Suppressor macrophage treated with lipopolysaccharide for 4 hours (primary cell): ENCODE measurements around the gene HTR3A.
A peak's percentile ranks its signal among the peaks of the same experiment; 100 is the strongest.

Experiments
- DNase-seq: peaks from one replicate; pipeline ENCODE4 v3.0.0-alpha.2; 2020

HTR3A gene

DNA sequence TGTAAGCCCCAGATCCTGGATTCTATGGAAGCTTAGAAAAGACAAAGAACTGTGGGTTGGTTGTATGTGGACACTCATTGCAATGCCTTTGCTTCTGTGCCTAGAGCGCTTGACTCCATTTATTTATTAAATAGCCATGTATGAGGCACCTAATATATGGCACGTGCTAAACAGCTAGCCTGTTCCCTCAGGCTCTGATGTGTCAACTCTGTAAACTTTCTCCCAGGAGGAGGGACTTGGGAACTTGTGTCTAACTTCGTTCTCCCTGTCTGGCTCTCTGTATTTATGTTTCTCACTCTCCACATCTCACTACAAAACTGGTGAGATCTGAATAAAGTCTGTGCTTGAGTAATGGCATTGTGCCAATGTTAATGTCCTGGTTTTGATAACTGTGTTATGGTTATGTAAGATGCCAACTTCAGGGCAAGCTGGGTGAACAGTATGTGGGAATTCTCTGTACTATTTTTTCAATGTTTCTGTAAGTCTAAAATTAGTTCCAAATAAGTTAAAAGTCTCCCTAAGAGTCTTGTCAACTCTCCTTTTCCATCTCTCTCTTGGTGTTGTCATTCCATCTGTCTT is 50.5 kb downstream of the HTR3A start:
- DNase-seq = no peak

DNA sequence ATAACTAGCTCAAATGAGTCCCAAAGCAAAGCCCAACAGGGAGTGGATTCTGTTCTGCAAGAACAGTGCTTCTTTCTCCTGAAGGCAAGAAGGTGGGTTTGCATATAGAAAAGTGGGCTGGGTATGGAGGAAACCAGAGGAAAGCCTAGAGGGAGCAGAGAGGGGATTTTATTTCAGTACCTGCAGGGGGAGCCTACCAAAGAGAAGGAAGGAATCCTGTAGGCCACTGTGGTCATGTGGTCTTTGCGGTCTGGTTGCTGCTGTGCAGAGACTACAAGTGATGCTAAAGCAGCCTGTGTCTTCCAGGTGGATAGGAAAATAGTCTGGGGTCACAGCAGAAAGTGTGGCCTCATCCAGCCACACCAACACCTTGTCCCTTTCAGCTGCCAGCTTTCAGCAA is 51.4 kb downstream of the HTR3A start:
- no peak for DNase-seq

DNA sequence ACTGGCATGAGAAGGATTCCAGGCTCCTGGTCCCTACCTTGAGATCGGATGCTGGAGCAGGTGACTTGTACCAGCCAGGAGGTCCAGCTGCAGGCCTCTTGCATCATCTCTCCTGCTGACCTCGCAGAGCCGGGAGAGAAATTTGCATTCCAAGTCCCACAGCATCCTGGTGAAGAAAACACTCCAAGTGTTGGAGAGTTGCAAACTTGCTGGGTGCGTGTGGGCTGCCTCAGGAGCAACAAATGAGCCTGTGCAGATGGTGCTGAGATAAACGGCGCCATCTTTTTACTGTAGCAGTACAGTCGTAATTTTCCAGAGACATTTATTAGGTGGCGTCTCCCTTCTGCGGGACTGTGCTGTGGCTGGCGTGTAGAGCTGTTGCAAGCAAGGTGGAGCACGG is 52.5 kb downstream of the HTR3A start:
- DNase-seq = no peak

DNA sequence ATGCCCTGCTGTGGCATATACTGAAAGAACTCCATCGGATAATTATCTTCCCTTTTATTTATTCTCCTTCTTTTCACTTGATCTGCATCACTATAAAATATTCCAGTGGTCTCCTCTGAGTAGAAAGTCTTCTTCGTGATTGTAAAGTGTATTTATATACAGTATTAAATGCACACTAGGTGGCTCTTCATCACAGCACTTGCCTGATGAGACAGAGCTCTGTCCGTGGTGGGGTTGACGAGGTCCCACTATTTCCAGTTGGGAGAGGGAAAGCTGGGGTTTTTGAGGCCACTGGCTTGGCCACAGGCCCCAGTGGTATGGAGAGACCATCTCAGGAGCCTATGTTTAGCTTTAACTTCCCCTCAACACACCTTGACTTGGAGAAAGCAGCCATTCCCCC is 53.0 kb downstream of the HTR3A start:
- DNase-seq = no peak

DNA sequence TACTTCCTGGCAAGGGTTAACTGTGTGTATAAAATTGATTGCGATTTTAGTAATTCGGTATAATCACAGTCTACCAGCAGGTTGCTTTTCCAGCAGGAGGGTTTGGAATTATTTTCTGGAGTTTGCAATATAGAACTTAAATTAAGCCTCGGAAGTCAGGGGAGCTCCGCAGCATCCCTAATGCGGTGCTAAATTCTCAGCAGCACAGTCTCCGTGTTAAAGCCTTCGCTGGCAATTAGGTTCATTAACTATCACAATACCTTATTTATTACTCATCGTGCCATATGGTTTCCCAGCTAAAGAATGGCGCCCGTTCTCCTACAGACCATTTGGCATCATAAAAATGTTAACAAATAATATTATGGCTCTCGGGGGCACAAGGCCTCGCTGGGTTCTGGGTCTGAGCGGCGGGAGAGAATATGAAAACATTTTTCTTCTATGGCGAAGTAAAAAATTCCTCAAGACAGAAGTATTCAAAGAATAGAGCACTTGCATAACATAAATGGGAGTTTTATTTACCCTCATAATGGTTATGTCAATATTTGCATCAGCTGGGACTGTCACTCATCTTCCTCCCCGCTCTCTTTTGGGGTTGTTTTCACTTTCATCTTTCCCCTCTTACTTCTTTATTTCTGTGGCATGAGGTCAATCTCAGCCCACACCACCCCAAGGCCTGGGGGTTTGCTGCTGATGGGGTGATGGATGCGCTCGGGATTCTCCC is 56.5 kb downstream of the HTR3A start:
- peak; percentile 57 for DNase-seq

DNA sequence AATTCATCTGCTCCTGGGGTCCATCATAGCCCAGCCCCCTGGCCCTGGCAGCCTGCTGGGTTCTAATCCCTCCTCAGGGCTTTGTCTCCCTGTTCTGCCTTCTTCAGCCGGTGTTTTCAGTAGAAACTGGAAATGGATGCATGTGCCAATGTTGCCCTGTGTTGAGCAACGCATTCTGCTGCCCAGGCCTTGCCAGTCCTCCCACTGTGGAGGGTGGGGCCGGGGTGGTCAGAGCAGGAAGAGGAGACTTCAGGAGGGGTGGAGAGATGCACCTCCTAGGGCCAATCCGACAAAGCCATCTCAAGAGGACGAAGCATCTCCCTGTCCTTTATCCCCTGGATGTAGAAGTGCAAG is 57.0 kb downstream of the HTR3A start:
- DNase-seq = peak; percentile 54

DNA sequence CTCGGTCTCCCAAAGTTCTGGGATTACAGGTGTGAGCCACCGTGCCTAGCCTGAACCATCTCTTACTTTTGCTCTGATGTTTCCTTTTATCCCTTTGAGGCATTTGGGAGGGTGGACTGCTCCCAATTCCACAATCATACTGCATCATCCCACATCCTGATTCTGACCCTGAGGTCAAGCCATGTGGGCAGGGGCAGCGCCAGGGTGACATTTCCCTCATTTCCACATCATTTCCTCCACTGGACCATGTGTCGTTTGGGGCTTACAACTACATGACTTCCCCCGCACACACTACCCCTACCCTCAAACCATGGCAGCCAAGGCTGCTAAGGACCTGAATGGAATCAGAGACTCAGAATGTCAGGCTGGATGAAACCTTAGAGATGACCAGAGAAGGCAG is 58.2 kb downstream of the HTR3A start:
- peak; percentile 38 for DNase-seq

DNA sequence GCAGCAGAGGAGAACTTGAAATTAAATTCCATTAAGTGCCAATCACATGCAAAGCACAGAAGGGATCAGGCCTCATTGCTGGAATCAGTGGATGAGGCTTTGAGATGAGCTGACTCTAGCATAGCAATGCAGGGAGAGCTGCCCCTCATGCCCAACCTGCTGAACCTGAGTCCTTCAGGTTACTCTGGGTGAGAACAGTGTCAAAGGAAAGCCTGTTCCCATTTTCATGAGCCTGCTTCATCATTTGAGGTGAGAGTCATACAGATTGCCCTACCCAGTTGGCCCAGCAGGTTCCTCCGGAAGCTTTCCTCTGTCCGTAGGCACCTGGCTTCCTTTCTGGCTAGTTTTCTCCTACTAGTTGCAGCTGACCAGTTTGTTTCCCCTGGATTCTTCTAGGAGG is 58.7 kb downstream of the HTR3A start:
- DNase-seq = no peak

DNA sequence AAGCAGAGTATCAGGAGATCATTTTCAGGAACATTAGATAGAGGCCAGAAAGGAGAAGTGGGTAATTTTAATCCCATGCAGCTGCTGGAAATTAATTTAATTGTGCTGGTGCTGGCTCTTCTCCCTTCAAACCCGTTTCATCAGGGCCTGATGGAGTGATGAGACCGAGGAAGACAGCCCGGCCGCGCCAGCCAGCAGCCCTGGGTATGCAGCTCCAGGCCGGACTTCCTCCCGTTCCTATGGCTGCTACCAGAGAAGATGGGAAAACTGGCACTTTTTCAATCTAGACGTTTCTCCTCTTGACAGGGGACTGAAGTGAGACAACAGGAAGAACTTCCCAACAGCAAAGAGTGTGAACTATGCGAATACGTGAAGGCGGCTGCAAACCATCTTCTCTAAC is 60.0 kb downstream of the HTR3A start:
- no peak for DNase-seq

DNA sequence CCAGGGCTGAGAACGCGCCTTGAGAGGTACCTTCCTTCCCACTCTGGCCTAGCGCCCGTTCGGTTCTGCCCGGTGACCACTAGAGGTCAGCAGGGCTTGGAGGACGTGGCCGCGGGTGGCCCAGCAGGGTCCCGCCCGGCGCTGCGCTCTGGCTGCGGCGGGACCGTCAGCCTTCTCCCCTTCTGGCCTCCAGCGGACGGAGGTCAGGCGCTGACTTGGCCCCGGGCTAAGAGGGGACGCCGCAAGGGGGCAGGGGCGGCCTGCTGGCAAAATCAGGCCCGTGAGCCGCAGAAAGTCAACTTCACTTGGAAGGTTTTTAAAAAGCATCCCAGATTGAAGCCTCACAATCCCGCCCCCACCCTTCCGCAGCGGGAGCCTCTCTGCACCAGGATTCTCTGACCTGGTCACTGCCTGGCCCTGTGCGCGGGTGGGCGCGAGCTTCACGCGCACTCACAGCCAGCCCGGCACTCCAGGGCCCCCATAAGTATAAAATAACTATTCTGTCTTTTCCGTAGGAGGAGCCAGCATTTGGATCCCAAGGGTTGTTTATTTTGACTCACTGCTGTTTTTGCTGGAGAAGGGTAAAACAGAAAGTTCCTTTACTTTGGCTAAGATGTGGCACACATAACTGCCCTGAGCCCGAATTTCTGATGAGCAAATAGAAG is 61.4 kb downstream of the HTR3A start:
- peak; percentile 76 for DNase-seq

DNA sequence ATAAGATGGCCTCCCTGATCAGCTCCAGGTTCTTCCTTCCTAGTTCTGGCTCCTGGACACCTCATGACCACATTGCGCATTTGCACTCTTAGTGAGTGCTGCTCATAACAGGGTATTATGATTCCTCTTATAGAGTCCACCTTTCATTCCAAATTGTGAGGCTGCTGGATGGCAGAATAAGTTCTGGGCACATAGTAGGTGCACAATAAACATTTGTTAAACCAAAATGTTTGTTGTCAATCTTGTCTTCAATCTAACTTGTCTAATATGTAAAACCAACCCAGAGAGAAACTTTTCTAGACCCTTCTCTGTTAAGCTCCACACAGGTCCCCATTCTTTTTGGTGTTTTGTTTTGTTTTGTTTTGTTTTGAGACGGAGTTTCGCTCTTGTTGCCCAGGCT is 62.0 kb downstream of the HTR3A start:
- DNase-seq = no peak

DNA sequence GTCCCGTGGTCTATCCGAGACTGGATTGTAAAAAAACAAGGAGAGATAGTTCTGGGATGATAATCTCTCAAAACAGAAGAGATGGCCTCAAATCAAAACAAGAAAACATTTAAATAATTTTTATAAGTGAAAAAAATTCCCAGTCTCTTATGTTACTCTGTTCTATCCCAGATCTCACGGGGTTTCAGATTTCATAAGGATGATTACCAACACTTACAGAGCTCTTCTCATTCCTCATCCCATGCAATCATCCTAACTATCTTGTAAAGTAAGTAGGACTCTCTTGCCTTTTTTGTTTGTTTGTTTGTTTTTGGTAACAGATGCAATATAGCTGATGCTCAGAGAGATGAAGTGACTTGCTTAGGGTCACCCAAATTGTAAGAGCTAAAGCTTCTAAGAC is 64.6 kb downstream of the HTR3A start:
- no peak for DNase-seq
